Measurements from ENCODE around the gene FBN2.

The FBN2 gene

GRCh38 chr5:128538000-128538249 lies at the start of gene FBN2:
Gene FBN2 (minus strand): TSS chr5:128538245. CDS start chr5:128537603, 642 bp downstream.
- no peak for DNase-seq

GRCh38 chr5:128587275-128587674 lies 49.2 kb upstream of the FBN2 start:
- DNase-seq, result no peak

DNA sequence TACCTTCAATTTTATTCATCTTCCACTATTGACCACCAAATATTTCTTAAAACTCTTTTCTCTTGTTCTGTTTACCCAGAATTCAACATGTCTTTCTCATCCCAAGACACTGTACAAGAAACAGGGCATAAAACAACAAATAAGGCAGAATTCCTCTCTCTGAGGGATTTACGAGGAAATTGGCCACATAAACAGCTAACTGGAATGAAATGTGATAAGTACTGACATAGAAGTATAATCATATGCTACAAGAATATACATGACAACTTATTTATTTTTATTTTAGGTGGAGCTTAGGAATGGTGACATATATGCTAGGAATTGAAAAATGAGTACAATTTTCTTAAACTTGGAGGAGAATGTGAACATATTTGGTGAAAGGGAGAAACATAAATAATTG lies 48.8 kb upstream of the FBN2 start:
- no peak for DNase-seq

DNA sequence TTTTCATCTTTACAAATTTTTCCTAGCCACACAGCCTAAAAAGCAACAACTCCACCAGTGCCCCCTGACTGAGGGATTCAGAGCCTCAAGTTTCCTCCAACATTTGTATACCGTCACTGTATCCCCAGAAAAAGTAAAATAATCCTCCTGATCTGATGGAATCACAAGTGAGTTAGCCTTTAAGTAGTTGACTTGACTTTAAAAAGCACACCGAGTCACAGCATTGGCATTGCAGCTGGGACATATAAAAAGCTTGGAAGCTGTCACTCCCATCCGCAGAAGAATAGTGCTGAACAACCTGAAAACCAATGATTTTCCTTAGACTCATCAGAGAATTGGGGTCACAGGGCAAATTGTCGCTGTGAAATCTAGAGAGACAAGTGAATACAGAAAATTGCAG lies 41.6 kb upstream of the FBN2 start:
- no peak for DNase-seq

- DNase-seq, result no peak
These were observed 41.0 kb upstream of the FBN2 start for GRCh38 chr5:128579093-128579492.

DNA sequence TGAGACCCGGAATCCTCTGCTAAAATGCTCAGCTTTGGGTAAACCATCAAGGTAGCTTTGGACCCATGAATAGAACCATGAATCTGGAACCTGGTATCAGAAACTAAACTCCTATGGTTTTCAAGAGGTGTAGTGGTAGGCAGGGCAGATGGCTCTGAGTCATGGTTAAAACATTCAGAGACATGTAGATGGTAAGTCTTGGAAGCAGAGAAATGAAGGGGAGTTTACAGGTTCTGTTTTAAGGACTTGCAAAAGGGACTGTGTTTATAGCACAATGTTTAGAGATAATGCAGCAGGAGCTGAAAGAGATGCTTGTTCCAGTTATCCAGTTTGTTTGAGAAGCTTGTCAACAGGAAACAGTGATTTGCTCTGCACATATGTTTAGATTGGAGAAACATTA lies 36.0 kb upstream of the FBN2 start:
- no peak for DNase-seq

GRCh38 chr5:128572930-128573319 lies 34.9 kb upstream of the FBN2 start:
- DNase-seq, result no peak

DNA sequence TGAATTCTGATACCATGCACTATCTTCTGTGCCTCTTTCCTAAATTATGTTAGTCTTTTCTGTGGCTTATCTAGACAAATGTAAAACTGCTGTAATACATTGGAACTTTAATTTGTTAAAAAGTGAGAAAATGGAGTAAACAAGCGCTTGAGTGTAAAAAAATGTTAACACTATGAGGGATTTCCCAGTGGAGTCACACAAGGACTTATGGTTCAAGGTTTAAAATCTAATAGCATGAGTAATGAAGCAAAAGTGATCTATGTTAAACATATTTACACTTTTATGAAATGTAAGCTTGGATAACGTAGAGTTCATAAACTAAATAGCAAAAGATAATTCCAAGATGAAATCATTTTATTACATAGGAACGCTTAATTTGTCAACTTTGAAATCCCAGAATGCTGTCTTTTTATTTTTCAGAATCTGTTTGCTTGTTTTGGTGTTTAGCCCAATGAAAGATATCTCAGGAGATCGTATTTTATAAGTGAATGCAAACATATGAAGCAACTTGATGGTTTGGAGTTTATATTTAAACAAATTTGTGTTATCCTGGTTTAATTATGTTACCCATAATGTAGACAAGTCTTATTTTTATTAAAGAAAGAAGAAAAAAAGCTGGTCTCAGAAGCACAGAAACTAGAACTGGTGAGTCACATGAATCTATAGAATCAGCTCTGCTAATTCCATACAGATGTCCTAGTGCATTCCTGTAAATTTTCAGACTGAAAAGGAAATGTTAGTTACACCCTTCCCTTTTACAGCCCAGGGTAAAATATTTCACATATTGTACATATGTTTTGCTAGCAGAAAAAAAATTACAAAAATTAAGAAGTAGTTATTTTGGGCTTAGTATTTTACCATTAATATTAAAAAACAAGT lies 34.2 kb upstream of the FBN2 start:
- no peak for DNase-seq

DNA sequence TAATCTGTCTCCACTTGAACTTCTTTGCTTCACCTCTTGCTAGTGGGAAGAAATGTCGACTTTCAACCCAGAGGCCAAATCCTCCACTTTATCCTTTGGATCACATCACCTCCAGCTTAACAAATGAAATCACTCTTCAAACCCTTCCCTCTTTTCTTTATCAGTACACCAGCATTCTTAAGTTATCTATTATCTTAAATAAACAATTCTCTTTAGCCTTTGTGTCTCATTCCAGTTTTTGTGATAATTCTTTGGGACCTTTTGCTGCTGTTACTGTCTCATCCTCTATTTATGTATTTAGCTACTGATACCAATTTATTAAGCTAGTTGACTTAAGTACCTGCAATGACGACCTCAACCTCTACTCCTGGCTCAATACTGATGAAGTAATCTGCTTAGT lies 28.1 kb upstream of the FBN2 start:
- DNase-seq, result no peak

GRCh38 chr5:128559300-128560297 lies 21.6 kb upstream of the FBN2 start:
- no peak for DNase-seq

GRCh38 chr5:128553747-128554146 lies 15.7 kb upstream of the FBN2 start:
- DNase-seq, result no peak

GRCh38 chr5:128551476-128551875 lies 13.4 kb upstream of the FBN2 start:
- no peak for DNase-seq

- DNase-seq, result no peak
These were observed 11.5 kb upstream of the FBN2 start for GRCh38 chr5:128549496-128549895.

DNA sequence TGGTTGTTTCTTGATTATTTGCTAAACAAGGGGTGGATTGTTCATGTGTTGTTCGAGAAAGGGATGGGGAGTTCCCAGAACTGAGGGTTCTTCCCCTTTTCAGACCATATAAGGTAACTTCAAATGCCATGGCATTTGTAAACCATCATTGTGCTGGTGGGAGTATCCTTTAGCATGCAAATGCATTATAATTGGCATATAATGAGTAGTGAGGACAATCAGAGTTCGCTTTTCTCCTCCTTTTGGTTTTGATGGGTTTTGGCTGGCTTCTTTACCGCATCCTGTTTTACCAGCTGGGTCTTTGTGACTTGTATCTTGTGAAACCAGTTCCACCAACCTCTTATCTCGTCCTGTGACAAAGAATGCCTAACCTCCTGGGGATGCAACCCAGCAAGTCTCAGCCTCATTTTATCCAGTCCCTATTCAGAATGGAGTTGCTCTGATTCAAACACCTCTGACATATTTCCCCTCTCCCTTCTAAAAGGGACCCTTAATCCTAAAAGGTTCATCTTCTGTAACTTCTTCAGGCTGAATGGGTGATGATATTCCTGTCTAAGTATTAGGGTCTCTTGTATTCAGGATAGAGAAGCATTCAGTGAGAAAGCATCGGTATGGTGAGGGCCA lies 8.7 kb upstream of the FBN2 start:
- DNase-seq, result no peak

DNA sequence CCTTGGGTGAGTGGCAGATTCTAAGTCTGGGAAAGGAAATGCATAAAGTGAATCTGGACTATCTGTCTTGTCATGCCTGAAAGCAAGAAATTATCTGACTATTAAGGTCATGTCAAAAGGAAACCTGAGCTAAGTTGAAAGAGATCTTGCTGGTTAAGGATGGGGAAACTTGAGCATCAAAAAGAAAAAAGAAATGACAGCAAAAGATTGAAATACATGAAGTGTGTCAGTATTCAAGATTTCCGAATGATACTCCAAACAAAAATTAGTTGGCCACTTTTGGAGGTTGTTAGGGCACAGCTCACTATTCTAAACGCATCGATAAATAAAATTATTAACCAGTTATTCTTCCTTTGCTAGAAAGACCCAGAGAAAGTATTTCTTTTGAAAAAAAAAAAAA lies 3.3 kb upstream of the FBN2 start:
- no peak for DNase-seq

DNA sequence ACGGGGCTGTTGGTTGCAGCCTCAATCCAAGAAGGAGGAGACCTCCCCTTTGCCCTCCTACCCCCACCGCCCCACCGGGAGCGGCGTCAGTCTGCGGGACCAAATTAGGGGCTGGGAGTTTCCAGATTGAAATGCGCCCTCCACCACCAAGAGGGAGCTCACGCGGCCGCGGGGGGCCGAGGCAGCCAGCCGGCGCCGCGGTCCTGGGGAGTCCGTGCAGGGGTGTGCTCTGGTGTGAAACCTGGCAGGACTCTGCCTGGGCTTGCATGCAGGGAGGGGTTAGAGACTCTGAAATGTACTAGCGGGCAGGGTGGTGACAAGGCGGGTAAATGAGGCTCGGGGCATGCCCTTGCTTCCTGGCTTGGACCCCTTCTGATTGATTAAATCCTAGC lies 989 bp upstream of the FBN2 start:
- no peak for DNase-seq

- DNase-seq, result no peak
These were observed 399 bp upstream of the FBN2 start for GRCh38 chr5:128538250-128539037.

DNA sequence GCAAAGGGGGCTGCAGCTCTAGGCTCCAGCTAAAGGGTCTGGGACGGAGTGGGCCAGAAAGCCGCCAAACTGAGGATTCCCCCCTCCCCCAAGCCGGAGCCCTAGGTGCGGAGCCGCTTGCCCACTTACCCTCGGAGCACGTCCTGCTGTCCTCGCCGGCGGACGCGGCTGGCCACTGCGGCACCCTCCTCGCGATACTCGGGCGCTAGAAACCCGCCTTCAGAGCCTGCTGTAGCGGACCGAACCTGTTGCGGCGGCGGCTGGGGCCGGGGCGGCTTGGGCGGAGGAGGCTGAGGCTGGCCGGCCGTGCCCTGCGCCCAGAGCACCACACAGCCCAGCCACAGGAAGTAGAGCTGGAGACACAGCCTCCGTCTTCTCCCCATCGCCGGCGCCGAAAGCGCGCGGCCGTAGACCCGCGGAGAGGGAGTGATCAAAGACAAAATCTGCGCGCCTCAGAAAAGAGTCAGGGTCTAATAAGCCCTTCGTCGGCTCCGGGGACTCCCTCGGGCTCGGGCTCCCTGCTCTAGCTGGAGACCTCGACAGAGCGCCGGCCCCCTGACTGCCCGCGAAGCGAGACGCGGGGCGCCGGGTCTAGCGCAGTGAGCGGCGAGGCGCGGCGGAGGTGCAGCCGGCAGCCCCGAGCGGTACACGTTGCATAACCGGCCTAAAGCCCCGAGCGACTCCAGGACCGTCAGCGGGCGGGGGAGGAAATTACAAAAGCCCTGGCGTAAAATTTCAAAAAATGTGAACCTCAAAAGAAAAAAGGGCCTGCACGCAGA lies 635 bp downstream of the FBN2 start:
- no peak for DNase-seq

DNA sequence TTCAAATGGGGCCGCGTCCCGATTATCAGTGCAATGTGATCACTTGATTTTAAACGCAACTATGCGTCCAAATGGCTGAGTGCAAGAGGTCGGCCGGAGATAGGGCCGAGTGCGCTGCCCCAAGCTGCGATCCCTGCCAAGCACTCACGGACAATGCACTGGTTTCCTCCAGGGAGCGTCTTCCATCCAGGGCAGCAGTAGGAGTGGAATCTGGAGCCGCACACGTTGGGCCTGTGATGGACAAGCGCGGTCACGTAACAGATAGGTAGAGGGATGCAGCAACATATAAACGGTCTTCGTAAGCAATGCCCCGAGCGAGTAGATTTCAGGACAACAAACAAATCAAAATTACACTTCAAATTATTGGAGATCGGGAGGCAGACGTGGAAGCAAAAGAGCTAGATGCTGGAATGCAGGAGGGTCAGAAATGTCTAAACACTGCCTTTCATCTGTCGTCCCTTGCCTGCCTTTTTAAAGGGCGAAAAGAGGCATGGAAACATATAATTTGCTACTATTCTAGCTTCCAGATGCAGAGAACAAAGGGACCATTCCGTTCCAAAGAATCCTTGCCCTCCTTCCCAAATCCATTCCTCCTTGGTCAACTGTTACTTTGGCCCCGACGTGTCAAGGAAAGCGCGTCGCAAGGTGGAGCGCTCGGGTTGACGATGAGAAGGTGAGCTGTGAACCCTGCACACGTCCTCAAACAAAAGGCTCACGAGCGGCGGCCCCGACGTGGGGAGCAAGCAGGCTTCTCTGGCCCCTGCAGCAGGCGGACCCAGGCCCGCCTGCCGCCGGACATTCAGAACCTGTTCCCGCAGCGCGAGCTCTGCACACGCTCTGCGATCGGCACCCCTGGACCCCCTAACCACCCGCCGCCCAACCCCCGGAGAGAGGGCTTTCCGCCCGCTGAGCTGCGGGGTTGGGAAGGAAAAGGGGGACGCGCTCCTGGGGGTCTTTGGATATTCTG lies 1.5 kb downstream of the FBN2 start:
- DNase-seq, result no peak

- DNase-seq, result no peak
These were observed 2.8 kb downstream of the FBN2 start for GRCh38 chr5:128535251-128535650.

DNA sequence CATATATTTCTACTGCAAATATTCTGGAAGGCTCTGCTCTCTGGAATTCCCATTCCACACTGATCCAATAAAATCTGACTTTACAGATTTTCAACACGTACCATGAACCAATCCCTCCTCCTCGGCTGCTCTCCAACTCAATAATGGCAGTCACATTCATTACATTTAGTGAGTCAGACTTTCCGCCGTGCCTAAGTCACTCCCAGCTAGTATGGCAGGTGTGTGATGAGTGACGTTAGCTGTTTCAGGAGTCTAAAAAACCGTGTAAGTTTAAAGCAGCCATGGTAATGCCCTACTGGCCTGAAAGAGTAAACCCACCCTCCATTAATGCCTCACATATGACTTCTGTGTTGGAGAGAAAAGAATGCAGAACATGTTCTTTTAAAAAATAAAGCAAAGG lies 3.3 kb downstream of the FBN2 start:
- DNase-seq, result no peak
